ENCODE data around the gene PORCN.

The PORCN gene

DNA sequence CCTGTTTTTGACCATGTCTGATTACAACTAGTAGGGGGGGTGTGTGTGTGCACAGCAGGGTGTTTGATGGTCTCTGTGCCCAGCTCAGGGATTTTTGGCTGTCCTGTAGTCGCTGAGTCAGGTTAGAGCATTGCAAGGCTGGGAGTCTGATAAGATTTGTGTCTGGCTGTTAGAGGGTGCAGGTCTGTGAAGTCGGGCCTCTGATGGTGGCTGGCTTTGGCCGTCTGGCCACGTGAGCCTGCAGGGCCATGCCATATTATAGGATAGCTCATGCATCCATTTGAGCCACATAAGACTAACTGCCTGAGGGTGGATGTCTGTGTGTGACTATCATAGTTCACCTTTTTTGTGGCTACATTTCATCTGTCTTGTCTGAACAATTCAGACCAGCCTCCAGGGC lies 4.9 kb downstream of the PORCN start:
- TF ChIP-seq, protein P1, sequence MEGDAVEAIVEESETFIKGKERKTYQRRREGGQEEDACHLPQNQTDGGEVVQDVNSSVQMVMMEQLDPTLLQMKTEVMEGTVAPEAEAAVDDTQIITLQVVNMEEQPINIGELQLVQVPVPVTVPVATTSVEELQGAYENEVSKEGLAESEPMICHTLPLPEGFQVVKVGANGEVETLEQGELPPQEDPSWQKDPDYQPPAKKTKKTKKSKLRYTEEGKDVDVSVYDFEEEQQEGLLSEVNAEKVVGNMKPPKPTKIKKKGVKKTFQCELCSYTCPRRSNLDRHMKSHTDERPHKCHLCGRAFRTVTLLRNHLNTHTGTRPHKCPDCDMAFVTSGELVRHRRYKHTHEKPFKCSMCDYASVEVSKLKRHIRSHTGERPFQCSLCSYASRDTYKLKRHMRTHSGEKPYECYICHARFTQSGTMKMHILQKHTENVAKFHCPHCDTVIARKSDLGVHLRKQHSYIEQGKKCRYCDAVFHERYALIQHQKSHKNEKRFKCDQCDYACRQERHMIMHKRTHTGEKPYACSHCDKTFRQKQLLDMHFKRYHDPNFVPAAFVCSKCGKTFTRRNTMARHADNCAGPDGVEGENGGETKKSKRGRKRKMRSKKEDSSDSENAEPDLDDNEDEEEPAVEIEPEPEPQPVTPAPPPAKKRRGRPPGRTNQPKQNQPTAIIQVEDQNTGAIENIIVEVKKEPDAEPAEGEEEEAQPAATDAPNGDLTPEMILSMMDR (IDR thresholded peaks at IDR 0.05): no peak

DNA sequence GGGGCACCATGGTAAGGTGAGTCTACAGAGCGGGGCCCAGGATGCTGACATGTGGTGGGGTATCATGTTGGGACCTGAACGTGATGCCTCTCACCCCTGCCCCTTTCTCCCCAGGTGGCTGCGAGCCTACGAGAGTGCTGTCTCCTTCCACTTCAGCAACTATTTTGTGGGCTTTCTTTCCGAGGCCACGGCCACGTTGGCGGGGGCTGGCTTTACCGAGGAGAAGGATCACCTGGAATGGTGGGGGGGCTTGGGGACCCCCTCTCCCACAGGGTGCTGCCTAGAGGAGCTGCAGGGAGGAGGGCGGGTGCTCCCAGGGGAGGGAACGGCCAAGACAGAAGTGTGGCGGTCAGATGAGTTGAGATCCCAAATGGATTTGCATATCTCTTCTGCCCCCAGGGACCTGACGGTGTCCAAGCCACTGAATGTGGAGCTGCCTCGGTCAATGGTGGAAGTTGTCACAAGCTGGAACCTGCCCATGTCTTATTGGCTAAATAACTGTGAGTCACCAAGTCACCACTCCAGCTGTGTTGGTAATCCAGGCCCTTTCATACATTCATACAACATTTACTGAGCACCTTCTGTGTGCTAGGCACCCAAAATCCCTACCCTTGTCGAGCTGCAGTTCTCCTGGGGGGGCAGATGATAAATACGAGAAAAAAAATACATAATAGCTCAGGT lies 5.5 kb downstream of the PORCN start:
- TF ChIP-seq, protein P1 (IDR thresholded peaks at IDR 0.05): no peak

DNA sequence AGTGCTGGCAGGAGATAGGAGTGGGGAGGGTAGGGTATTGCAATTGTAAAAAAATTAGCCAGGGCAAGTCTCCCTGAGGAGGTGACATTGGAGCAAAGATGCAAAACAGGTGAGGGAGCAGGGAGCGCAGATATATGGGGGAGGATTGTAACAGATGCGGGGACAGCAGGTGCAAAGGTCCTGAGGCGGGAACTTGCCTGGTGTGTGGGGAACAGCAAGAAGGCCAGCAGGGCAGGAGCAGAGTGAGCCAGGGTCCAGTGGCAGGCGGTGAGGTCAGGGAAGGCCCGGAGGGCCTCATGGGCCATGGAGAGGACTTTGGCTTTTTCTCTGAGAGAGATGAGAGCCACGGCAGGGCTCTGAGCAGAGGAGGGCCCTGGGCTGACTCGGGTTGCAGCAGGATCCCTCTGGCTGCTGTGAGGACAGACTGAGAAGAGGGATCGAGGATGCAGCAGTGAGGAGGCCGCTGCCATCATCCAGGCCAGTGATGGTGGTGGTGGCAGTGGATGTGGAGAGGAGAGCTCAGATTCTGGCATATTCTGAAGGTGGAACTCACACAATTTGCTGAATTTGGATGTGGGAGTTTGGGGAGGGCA lies 6.2 kb downstream of the PORCN start:
- TF ChIP-seq, protein P1 (IDR thresholded peaks at IDR 0.05): no peak

DNA sequence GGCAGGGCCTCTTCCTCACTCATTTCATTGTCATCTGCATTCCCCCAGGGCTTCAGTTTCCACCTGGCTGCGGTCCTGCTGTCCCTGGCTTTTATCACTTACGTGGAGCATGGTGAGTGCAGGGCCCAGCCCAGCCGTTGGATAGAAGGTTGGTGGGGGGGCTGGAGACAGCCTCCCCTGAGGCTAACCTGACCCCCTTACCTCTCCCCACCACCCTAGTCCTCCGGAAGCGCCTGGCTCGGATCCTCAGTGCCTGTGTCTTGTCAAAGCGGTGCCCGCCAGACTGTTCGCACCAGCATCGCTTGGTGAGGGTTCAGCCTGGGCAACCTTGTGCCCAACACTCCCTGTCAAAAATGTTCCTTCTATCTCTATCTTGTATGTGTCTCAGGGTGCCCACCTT lies 7.0 kb downstream of the PORCN start:
- TF ChIP-seq, protein P1 (IDR thresholded peaks at IDR 0.05): no peak

- TF ChIP-seq, protein P1 (IDR thresholded peaks at IDR 0.05): no peak
These were observed 7.5 kb downstream of the PORCN start for GRCh38 chrX:48516285-48516684.

GRCh38 chrX:48516987-48517386 lies 8.2 kb downstream of the PORCN start:
- TF ChIP-seq, protein P1 (IDR thresholded peaks at IDR 0.05): no peak

DNA sequence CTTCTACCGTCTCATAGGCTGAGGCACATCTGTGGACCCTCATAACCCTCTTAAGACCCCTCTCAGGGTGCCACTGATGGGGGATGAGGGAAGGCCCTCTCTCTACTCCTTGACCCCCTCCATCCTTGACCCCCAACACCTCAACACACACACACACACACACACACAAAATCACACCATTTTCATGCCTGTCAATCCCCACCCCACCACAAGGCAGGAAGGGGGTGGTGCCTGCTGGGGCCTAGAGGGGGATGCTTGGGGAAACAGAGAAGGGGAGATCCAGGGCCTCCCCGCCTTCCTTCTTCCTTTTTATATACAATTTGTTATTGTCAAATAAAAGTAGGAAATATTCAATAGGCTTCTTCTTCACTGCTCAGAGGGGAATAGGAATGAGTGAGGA lies 11.7 kb downstream of the PORCN start:
- TF ChIP-seq, protein P1 (IDR thresholded peaks at IDR 0.05): no peak
